OCI-LY1 (cell line): ENCODE results near the gene CYSLTR1.

Experiments used
- H2AFZ ChIP-seq: fragments of 200-600 bp; sonication (generic), shearing (Covaris generic); 2 replicates; pipeline ENCODE4 v1.6.0; 2014; ENCODE audit warnings: antibody characterized with exemption, mild to moderate bottlenecking, low read length
- H3F3A ChIP-seq: fragments of 200-600 bp; sonication (generic), shearing (Covaris generic); 2 replicates; pipeline ENCODE4 v1.6.0; 2014; ENCODE audit warnings: mild to moderate bottlenecking, antibody characterized with exemption, low read length, moderate library complexity; ENCODE audit not compliant: insufficient read depth
- H3K27ac ChIP-seq: fragments of 200-600 bp; sonication (generic); 2 replicates; pipeline ENCODE4 v1.5.1; 2014; ENCODE audit warnings: low read length, mixed run types, mild to moderate bottlenecking, low read depth; ENCODE audit not compliant: poor library complexity, severe bottlenecking
- H3K27me3 ChIP-seq: fragments of 200-600 bp; sonication (generic); 2 replicates; pipeline ENCODE4 v1.6.0; 2014; ENCODE audit warnings: antibody characterized with exemption, mild to moderate bottlenecking, low read length, moderate library complexity; ENCODE audit not compliant: insufficient read depth
- H3K36me3 ChIP-seq: fragments of 200-600 bp; sonication (generic); 2 replicates; pipeline ENCODE4 v1.6.1; 2014; ENCODE audit warnings: mild to moderate bottlenecking, antibody characterized with exemption, low read length, moderate library complexity, mixed read lengths; ENCODE audit not compliant: insufficient read depth
- H3K4me1 ChIP-seq: fragments of 200-600 bp; sonication (generic); 2 replicates; pipeline ENCODE4 v1.5.1; 2014; ENCODE audit warnings: mild to moderate bottlenecking, low read length, moderate library complexity; ENCODE audit not compliant: insufficient read depth, severe bottlenecking
- H3K4me2 ChIP-seq: fragments of 200-600 bp; sonication (generic), shearing (Covaris generic); 2 replicates; pipeline ENCODE4 v1.6.1; 2014; ENCODE audit warnings: low read length
- H3K4me3 ChIP-seq: fragments of 200-600 bp; sonication (generic); 2 replicates; pipeline ENCODE4 v1.5.1; 2014; ENCODE audit warnings: low read length, low read depth, mild to moderate bottlenecking, mixed read lengths; ENCODE audit not compliant: poor library complexity, severe bottlenecking
- H3K79me2 ChIP-seq: fragments of 200-600 bp; shearing (Covaris generic); 2 replicates; pipeline ENCODE4 v1.6.1; 2016; ENCODE audit warnings: mixed run types, low read length, mixed read lengths; ENCODE audit not compliant: insufficient read depth
- H3K9ac ChIP-seq: fragments of 200-600 bp; sonication (generic), shearing (Covaris generic); 2 replicates; pipeline ENCODE4 v1.6.1; 2014; ENCODE audit warnings: mild to moderate bottlenecking, low read length, mixed read lengths
- H3K9me2 ChIP-seq: fragments of 200-600 bp; sonication (generic), shearing (Covaris generic); 2 replicates; pipeline ENCODE4 v1.6.1; 2014; ENCODE audit warnings: low read depth, mild to moderate bottlenecking, low read length, mixed read lengths
- H3K9me3 ChIP-seq: fragments of 200-600 bp; shearing (Covaris generic); 2 replicates; pipeline ENCODE4 v1.6.1; 2014; ENCODE audit warnings: low read length, mixed read lengths
- H4K20me1 ChIP-seq: fragments of 200-600 bp; sonication (generic), shearing (Covaris generic); 2 replicates; pipeline ENCODE4 v1.6.0; 2016; ENCODE audit warnings: mild to moderate bottlenecking, low read length; ENCODE audit not compliant: insufficient read depth
- CTCF ChIP-seq: fragments of 200-600 bp; sonication (generic), shearing (Covaris generic); IDR thresholded peaks from 2 replicates; pipeline ENCODE4 v1.5.1; 2017; ENCODE audit warnings: mild to moderate bottlenecking, antibody characterized with exemption, low read length, moderate library complexity, mixed read lengths
- EZH2 ChIP-seq: fragments of 200-600 bp; sonication (generic), shearing (Covaris generic); IDR thresholded peaks from 2 replicates; pipeline ENCODE4 v1.8.0; 2017; ENCODE audit warnings: borderline replicate concordance, mixed run types, mild to moderate bottlenecking, antibody characterized with exemption, low read length, moderate library complexity, mixed read lengths

The CYSLTR1 gene

GRCh38 chrX:78329486-78329885 is 2.1 kb upstream of the CYSLTR1 start:
- no peak overlapping the region for H3K27ac ChIP-seq
- no peaks in the 10 kb centered on the region for H3K36me3 ChIP-seq
- no peaks in the 10 kb centered on the region for H4K20me1 ChIP-seq
- no peaks in the 10 kb centered on the region for H3K9me3 ChIP-seq
- H3K9ac ChIP-seq, result no peak overlapping the region
- no peaks in the 10 kb centered on the region for H3F3A ChIP-seq
- H3K79me2 ChIP-seq, result no peaks in the 10 kb centered on the region
- no peaks in the 10 kb centered on the region for H3K27me3 ChIP-seq
- no peaks in the 10 kb centered on the region for H3K9me2 ChIP-seq
- no peak overlapping the region for H3K4me2 ChIP-seq
- H2AFZ ChIP-seq, result no peak overlapping the region
- no peak overlapping the region for H3K4me3 ChIP-seq
- TF ChIP-seq CTCF (no peak), EZH2 (no peak)
- H3K4me1 ChIP-seq, result peaks cover 8% of the 10 kb centered on the region

GRCh38 chrX:78326401-78326800 is 1.0 kb downstream of the CYSLTR1 start:
- no peaks in the 10 kb centered on the region for H3K9me3 ChIP-seq
- no peaks in the 10 kb centered on the region for H3K27me3 ChIP-seq
- H2AFZ ChIP-seq, result no peak overlapping the region
- no peaks in the 10 kb centered on the region for H3F3A ChIP-seq
- H3K9ac ChIP-seq, result no peak overlapping the region
- peaks cover 12% of the 10 kb centered on the region for H3K4me1 ChIP-seq
- no peak overlapping the region for H3K4me3 ChIP-seq
- H4K20me1 ChIP-seq, result no peaks in the 10 kb centered on the region
- H3K27ac ChIP-seq, result no peak overlapping the region
- no peak overlapping the region for H3K4me2 ChIP-seq
- no peaks in the 10 kb centered on the region for H3K79me2 ChIP-seq
- TF ChIP-seq EZH2 (no peak), CTCF (no peak)
- H3K36me3 ChIP-seq, result no peaks in the 10 kb centered on the region
- no peaks in the 10 kb centered on the region for H3K9me2 ChIP-seq

GRCh38 chrX:78322863-78323262 is 4.5 kb downstream of the CYSLTR1 start:
- TF ChIP-seq CTCF (no peak), EZH2 (no peak)
- H3F3A ChIP-seq, result no peaks in the 10 kb centered on the region
- no peaks in the 10 kb centered on the region for H4K20me1 ChIP-seq
- H3K9ac ChIP-seq, result no peak overlapping the region
- H3K9me3 ChIP-seq, result no peaks in the 10 kb centered on the region
- no peaks in the 10 kb centered on the region for H3K9me2 ChIP-seq
- H3K79me2 ChIP-seq, result no peaks in the 10 kb centered on the region
- no peak overlapping the region for H2AFZ ChIP-seq
- H3K4me3 ChIP-seq, result no peak overlapping the region
- H3K4me2 ChIP-seq, result no peak overlapping the region
- H3K27me3 ChIP-seq, result no peaks in the 10 kb centered on the region
- H3K4me1 ChIP-seq, result peaks cover 12% of the 10 kb centered on the region
- H3K36me3 ChIP-seq, result no peaks in the 10 kb centered on the region
- no peak overlapping the region for H3K27ac ChIP-seq
